ENCODE data around the gene OLFM3. TPM values are rescaled to one million over a fixed set of nuclear protein-coding genes. Genes with fewer than 3 reads are reported as not detected.

Gene OLFM3
- total and polyA plus RNA-seq, 4 donors = not detected

DNA sequence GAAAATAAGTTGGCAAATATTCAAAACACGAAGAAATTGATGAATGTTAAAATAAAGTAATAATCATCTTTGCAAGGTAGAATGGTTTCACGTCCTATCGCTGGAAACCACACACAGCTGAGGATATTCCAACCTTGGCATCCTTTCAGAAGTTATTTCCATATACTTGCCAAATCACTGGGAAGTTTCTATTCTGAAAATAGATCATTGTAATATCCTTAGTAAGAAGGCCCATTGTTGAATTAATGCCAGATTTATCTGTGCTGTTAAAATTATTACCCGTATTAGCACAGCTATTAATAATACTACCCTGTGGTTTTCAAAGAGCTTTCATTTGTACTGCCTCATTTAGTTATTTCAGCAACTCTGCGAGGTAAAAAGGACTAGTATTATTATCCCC, 81.1 kb downstream of the OLFM3 start (continued):
- TF ChIP-seq RXRA (IDR thresholded peaks at IDR 0.05) = no peak

DNA sequence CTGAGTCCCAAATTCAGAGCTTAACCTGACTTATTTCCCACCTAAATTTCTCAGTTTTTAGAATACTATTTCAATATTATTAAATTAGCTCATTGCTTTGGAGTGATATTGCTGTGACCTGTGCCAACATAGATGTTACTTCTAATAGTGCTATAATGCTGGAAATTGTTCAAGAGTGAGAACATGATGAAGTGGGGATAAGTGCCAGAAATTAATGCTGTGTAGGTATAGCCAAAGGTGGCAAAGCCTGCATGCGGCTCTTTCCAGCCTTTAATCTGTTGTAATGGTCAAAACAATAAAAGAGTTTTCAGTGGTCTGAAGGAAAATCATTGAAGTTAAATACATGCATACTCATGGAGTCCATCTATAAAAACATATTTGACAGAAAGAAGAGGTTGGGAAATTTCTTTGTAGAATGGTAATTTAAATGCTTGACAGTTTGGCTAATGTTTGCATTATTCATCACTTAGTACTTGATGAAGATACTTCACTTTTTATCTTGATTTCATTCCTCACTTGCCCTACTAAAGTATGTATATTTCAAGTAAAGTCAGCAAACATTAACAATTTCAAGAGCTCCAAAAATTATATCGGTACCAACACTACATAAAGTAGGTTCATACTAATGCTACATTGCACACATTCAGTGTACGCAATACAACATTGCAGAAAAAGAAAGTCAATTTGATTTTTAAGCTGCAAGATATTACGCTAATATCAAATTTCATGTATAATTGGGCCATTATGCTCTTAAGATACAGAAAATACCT, 82.1 kb downstream of the OLFM3 start:
- WGBS = 88% methylated on average over 4 of the region's 4 CpGs
- TF ChIP-seq, protein P1, sequence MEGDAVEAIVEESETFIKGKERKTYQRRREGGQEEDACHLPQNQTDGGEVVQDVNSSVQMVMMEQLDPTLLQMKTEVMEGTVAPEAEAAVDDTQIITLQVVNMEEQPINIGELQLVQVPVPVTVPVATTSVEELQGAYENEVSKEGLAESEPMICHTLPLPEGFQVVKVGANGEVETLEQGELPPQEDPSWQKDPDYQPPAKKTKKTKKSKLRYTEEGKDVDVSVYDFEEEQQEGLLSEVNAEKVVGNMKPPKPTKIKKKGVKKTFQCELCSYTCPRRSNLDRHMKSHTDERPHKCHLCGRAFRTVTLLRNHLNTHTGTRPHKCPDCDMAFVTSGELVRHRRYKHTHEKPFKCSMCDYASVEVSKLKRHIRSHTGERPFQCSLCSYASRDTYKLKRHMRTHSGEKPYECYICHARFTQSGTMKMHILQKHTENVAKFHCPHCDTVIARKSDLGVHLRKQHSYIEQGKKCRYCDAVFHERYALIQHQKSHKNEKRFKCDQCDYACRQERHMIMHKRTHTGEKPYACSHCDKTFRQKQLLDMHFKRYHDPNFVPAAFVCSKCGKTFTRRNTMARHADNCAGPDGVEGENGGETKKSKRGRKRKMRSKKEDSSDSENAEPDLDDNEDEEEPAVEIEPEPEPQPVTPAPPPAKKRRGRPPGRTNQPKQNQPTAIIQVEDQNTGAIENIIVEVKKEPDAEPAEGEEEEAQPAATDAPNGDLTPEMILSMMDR (IDR thresholded peaks at IDR 0.05; ENCODE audit: low read depth, low read length, missing input control) = no peak
- no peak for TF ChIP-seq RXRA (IDR thresholded peaks at IDR 0.05)
- TF ChIP-seq HNF4A (conservative IDR thresholded peaks at IDR 0.05) = no peak
- no peak for TF ChIP-seq HNF4G (IDR thresholded peaks at IDR 0.05)
- TF ChIP-seq YY1 (IDR thresholded peaks at IDR 0.05) = no peak
- Histone ChIP-seq H3K27me3 (ENCODE audit: control insufficient read depth in 4 of 4, insufficient read depth in 4 of 4, low read length in 3 of 4) (no peaks in the 10 kb centered on the region), H3K4me1 (ENCODE audit: control insufficient read depth in 4 of 4, insufficient read depth in 4 of 4, low read length in 3 of 4) (no peaks in the 10 kb centered on the region), H3K36me3 (ENCODE audit: control insufficient read depth in 4 of 4, insufficient read depth in 3 of 4, low read depth in 1 of 4, low read length in 3 of 4) (no peaks in the 10 kb centered on the region), H3K27ac (ENCODE audit: low read depth in 1 of 2, low read length in 2 of 2) (no peak overlapping the region), H3K4me3 (ENCODE audit: low read depth in 1 of 3, low read length in 3 of 3) (no peak overlapping the region), H3K9ac (ENCODE audit: low read depth in 1 of 2, low read length in 2 of 2) (no peak overlapping the region), H3K9me3 (ENCODE audit: control insufficient read depth in 4 of 4, low read length in 3 of 4) (no peaks in the 10 kb centered on the region)
- DNase-seq (ENCODE audit: low spot score) = no peak

DNA sequence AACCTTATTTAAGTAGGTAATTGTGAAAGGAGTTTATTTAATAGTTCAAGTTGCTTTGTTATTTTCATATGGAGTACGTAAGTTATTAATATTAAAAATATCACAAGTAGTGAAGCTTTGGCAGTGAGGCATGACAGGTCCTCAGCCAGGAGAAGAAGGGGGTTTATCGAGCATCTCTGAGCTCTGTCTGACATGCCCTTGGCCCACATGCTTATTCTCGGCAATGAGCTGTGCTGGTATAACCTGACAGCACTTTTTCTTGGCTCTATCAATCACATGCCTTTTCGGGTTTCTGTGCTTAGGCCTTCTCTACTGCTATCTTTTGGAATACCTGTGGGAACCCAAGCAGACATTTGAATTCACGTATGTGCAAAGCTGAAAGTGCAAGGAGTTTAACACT, 84.8 kb downstream of the OLFM3 start:
- Histone ChIP-seq H3K36me3 (ENCODE audit: control insufficient read depth in 4 of 4, insufficient read depth in 3 of 4, low read depth in 1 of 4, low read length in 3 of 4) (no peaks in the 10 kb centered on the region), H3K4me1 (ENCODE audit: control insufficient read depth in 4 of 4, insufficient read depth in 4 of 4, low read length in 3 of 4) (no peaks in the 10 kb centered on the region), H3K9me3 (ENCODE audit: control insufficient read depth in 4 of 4, low read length in 3 of 4) (no peaks in the 10 kb centered on the region), H3K27ac (ENCODE audit: low read depth in 1 of 2, low read length in 2 of 2) (no peak overlapping the region), H3K4me3 (ENCODE audit: low read depth in 1 of 3, low read length in 3 of 3) (no peak overlapping the region), H3K9ac (ENCODE audit: low read depth in 1 of 2, low read length in 2 of 2) (no peak overlapping the region), H3K27me3 (ENCODE audit: control insufficient read depth in 4 of 4, insufficient read depth in 4 of 4, low read length in 3 of 4) (no peaks in the 10 kb centered on the region)
- 80% methylated on average over 5 of the region's 5 CpGs for WGBS
- no peak for DNase-seq (ENCODE audit: low spot score)
- TF ChIP-seq EGR1 (IDR thresholded peaks at IDR 0.05; ENCODE audit: low read depth in 2 of 2) (no peak), HNF4G (IDR thresholded peaks at IDR 0.05) (no peak)
- TF ChIP-seq, protein P1 (IDR thresholded peaks at IDR 0.05; ENCODE audit: low read depth, low read length, missing input control) = no peak

DNA sequence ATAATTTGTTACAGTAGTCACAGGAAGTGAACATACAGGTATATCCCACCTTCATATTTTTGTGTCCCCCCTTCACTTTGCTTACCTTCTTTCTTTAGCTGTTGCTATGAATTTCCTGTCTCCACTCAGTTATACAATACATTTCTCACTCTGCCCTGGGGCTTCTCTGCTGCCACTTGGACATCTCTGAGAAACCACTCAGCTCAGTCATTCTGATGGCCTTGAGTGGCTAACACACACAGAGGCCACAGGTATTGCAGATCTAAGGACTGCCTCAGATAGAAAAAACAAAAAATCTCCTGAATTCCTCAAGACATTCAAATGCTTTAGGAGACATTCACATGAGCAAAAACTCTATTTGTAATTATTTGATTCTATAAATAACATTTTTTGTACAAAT, 87.7 kb downstream of the OLFM3 start:
- no peak for TF ChIP-seq RXRA (IDR thresholded peaks at IDR 0.05)
- TF ChIP-seq EGR1 (IDR thresholded peaks at IDR 0.05; ENCODE audit: low read depth in 2 of 2) = no peak
- TF ChIP-seq, protein P2, sequence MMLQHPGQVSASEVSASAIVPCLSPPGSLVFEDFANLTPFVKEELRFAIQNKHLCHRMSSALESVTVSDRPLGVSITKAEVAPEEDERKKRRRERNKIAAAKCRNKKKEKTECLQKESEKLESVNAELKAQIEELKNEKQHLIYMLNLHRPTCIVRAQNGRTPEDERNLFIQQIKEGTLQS (IDR thresholded peaks at IDR 0.05) = no peak
- TF ChIP-seq, protein P3, sequence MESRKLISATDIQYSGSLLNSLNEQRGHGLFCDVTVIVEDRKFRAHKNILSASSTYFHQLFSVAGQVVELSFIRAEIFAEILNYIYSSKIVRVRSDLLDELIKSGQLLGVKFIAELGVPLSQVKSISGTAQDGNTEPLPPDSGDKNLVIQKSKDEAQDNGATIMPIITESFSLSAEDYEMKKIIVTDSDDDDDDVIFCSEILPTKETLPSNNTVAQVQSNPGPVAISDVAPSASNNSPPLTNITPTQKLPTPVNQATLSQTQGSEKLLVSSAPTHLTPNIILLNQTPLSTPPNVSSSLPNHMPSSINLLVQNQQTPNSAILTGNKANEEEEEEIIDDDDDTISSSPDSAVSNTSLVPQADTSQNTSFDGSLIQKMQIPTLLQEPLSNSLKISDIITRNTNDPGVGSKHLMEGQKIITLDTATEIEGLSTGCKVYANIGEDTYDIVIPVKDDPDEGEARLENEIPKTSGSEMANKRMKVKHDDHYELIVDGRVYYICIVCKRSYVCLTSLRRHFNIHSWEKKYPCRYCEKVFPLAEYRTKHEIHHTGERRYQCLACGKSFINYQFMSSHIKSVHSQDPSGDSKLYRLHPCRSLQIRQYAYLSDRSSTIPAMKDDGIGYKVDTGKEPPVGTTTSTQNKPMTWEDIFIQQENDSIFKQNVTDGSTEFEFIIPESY (IDR thresholded peaks at IDR 0.05) = no peak
- no peak for TF ChIP-seq GABPA (IDR thresholded peaks at IDR 0.05 in 1 of 2, conservative IDR thresholded peaks at IDR 0.05 in 1 of 2)
- no peak for DNase-seq (ENCODE audit: low spot score)
- H3K27ac ChIP-seq (ENCODE audit: low read depth in 1 of 2, low read length in 2 of 2) = no peak overlapping the region
- H3K4me3 ChIP-seq (ENCODE audit: low read depth in 1 of 3, low read length in 3 of 3) = no peak overlapping the region
- H3K27me3 ChIP-seq (ENCODE audit: control insufficient read depth in 4 of 4, insufficient read depth in 4 of 4, low read length in 3 of 4) = no peaks in the 10 kb centered on the region
- no peak overlapping the region for H3K9ac ChIP-seq (ENCODE audit: low read depth in 1 of 2, low read length in 2 of 2)
- H3K9me3 ChIP-seq (ENCODE audit: control insufficient read depth in 4 of 4, low read length in 3 of 4) = no peaks in the 10 kb centered on the region
- H3K4me1 ChIP-seq (ENCODE audit: control insufficient read depth in 4 of 4, insufficient read depth in 4 of 4, low read length in 3 of 4) = no peaks in the 10 kb centered on the region
- no peaks in the 10 kb centered on the region for H3K36me3 ChIP-seq (ENCODE audit: control insufficient read depth in 4 of 4, insufficient read depth in 3 of 4, low read depth in 1 of 4, low read length in 3 of 4)

Measured in liver (tissue), 9 donors.